Measurements from ENCODE around the gene DQX1. TPM values are rescaled to one million over a fixed set of nuclear protein-coding genes. Genes with fewer than 3 reads are reported as not detected.

Gene DQX1
- total RNA-seq, 1 experiment from 2014 or later = 1.3 TPM

- no peak for TF ChIP-seq FOXP4 (CRISPR knock-in tag; IDR thresholded peaks at IDR 0.05)
- TF ChIP-seq FOXP1 (CRISPR knock-in tag; IDR thresholded peaks at IDR 0.05; ENCODE audit: borderline replicate concordance) = peak; percentile 75; the same call in 1 of the 2 replicates
- TF ChIP-seq FOXJ3 (CRISPR knock-in tag; IDR thresholded peaks at IDR 0.05; ENCODE audit: borderline replicate concordance) = no peak
- no peak for TF ChIP-seq CREB1 (CRISPR knock-in tag; IDR thresholded peaks at IDR 0.05)
- TF ChIP-seq, protein P1, sequence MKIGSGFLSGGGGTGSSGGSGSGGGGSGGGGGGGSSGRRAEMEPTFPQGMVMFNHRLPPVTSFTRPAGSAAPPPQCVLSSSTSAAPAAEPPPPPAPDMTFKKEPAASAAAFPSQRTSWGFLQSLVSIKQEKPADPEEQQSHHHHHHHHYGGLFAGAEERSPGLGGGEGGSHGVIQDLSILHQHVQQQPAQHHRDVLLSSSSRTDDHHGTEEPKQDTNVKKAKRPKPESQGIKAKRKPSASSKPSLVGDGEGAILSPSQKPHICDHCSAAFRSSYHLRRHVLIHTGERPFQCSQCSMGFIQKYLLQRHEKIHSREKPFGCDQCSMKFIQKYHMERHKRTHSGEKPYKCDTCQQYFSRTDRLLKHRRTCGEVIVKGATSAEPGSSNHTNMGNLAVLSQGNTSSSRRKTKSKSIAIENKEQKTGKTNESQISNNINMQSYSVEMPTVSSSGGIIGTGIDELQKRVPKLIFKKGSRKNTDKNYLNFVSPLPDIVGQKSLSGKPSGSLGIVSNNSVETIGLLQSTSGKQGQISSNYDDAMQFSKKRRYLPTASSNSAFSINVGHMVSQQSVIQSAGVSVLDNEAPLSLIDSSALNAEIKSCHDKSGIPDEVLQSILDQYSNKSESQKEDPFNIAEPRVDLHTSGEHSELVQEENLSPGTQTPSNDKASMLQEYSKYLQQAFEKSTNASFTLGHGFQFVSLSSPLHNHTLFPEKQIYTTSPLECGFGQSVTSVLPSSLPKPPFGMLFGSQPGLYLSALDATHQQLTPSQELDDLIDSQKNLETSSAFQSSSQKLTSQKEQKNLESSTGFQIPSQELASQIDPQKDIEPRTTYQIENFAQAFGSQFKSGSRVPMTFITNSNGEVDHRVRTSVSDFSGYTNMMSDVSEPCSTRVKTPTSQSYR (CRISPR knock-in tag; IDR thresholded peaks at IDR 0.05) = 0 out of 2 replicates have a peak, but pooled peaks have one; percentile 30
- TF ChIP-seq ZNF219 (CRISPR knock-in tag; IDR thresholded peaks at IDR 0.05; ENCODE audit: borderline replicate concordance) = no peak
- no peak; the same call in 1 of the 2 replicates for TF ChIP-seq HMGXB4 (CRISPR knock-in tag; IDR thresholded peaks at IDR 0.05)
- TF ChIP-seq ZNF396 (CRISPR knock-in tag; IDR thresholded peaks at IDR 0.05; ENCODE audit: borderline replicate concordance) = no peak
- no peak for TF ChIP-seq GTF2I (CRISPR knock-in tag; conservative IDR thresholded peaks at IDR 0.05)
- TF ChIP-seq ERG (CRISPR knock-in tag; IDR thresholded peaks at IDR 0.05) = no peak
These were observed 18.7 kb downstream of the DQX1 start, which contains the start of gene PCGF1 (continued) for GRCh38 chr2:74507145-74507925.

GRCh38 chr2:74505448-74506246 is 20.4 kb downstream of the DQX1 start:
- Mint-ChIP-seq H3K9me3 (no peaks in the 10 kb centered on the region), H3K36me3 (peaks cover 22% of the 10 kb centered on the region), H3K4me1 (peaks cover 44% of the 10 kb centered on the region), H3K4me3 (no peak overlapping the region), H3K27me3 (ENCODE audit: low read depth) (peaks cover 92% of the 10 kb centered on the region), H3K27ac (no peak overlapping the region)
- ChIA-PET CTCF (interaction anchor here (0.8 kb wide), 1 partner anchor 82 kb away, joined by 3 read pairs; no protein-coding TSS in a partner anchor), POLR2A (no interaction called here)
- ATAC-seq (no peak), DNase-seq (ENCODE audit: low spot score) (no peak)
- TF ChIP-seq ZNF121 (CRISPR knock-in tag; IDR thresholded peaks at IDR 0.05) = no peak
- TF ChIP-seq, protein P2, sequence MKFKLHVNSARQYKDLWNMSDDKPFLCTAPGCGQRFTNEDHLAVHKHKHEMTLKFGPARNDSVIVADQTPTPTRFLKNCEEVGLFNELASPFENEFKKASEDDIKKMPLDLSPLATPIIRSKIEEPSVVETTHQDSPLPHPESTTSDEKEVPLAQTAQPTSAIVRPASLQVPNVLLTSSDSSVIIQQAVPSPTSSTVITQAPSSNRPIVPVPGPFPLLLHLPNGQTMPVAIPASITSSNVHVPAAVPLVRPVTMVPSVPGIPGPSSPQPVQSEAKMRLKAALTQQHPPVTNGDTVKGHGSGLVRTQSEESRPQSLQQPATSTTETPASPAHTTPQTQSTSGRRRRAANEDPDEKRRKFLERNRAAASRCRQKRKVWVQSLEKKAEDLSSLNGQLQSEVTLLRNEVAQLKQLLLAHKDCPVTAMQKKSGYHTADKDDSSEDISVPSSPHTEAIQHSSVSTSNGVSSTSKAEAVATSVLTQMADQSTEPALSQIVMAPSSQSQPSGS (CRISPR knock-in tag; IDR thresholded peaks at IDR 0.05; ENCODE audit: borderline replicate concordance, low read depth) = no peak
- no peak for TF ChIP-seq SP1 (CRISPR knock-in tag; conservative IDR thresholded peaks at IDR 0.05)
- no peak for TF ChIP-seq SOX15 (CRISPR knock-in tag; IDR thresholded peaks at IDR 0.05)
- TF ChIP-seq, protein P3, sequence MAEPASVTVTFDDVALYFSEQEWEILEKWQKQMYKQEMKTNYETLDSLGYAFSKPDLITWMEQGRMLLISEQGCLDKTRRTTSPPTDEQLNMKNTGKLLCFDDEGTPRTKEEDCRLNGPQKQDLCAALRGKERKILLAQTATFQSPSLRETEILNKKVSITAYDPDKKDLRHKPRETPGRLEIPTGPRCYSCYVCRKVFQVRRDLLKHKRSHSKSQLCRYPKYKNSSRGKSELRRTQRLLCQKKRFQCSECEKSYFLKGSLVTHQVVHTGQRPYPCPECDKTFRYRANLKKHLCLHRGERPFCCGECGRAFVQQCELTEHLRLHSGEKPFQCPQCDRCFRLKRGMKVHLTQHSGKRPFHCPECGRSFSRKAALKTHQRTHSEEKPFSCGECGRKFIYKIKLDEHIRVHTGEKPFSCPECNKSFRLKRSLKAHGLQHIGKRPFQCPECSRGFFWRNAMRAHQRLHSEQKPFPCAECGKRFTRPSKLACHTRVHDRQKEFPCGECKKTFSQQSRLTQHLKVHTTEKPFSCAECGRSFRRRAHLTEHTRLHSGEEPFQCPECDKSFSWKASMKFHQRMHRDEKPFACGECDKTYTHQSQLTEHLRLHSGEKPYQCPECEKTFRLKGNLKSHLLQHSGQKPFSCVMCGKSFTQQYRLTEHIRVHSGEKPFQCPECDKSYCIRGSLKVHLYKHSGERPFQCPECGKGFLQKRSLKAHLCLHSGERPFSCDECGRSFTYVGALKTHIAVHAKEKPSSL (CRISPR knock-in tag; conservative IDR thresholded peaks at IDR 0.05) = no peak
- no peak for TF ChIP-seq RORB (CRISPR knock-in tag; IDR thresholded peaks at IDR 0.05)
- TF ChIP-seq, protein P4, sequence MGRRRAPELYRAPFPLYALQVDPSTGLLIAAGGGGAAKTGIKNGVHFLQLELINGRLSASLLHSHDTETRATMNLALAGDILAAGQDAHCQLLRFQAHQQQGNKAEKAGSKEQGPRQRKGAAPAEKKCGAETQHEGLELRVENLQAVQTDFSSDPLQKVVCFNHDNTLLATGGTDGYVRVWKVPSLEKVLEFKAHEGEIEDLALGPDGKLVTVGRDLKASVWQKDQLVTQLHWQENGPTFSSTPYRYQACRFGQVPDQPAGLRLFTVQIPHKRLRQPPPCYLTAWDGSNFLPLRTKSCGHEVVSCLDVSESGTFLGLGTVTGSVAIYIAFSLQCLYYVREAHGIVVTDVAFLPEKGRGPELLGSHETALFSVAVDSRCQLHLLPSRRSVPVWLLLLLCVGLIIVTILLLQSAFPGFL (CRISPR knock-in tag; IDR thresholded peaks at IDR 0.05; ENCODE audit: borderline replicate concordance) = no peak
- TF ChIP-seq JAZF1 (CRISPR knock-in tag; IDR thresholded peaks at IDR 0.05) = no peak

Data from WTC11 (cell line).